ENCODE measurements around the gene PABPN1L. TPM values are rescaled to one million over a fixed set of nuclear protein-coding genes. Genes with fewer than 3 reads are reported as not detected.

PABPN1L gene
- total RNA-seq, 4 donors from 2014 or later: not detected

- intact Hi-C loops (cut with DNase I): no loop called here
- H3K27me3 ChIP-seq: peaks cover 0 to 80% (median 3%) of the 10 kb centered on the region in 4 donors
- H3K9me3 ChIP-seq: no peaks in the 10 kb centered on the region
- 84% methylated on average over 21 of the region's 27 CpGs for WGBS
- peaks cover 0 to 9% (median 0%) of the 10 kb centered on the region in 4 donors for H3K4me1 ChIP-seq
- no peak overlapping the region for H3K4me3 ChIP-seq
- TF ChIP-seq EP300 (IDR thresholded peaks at IDR 0.05) (no peak), POLR2AphosphoS5 (IDR thresholded peaks at IDR 0.05) (no peak), POLR2A (IDR thresholded peaks at IDR 0.05; ENCODE audit: low read depth) (no peak)
- TF ChIP-seq, protein P1, sequence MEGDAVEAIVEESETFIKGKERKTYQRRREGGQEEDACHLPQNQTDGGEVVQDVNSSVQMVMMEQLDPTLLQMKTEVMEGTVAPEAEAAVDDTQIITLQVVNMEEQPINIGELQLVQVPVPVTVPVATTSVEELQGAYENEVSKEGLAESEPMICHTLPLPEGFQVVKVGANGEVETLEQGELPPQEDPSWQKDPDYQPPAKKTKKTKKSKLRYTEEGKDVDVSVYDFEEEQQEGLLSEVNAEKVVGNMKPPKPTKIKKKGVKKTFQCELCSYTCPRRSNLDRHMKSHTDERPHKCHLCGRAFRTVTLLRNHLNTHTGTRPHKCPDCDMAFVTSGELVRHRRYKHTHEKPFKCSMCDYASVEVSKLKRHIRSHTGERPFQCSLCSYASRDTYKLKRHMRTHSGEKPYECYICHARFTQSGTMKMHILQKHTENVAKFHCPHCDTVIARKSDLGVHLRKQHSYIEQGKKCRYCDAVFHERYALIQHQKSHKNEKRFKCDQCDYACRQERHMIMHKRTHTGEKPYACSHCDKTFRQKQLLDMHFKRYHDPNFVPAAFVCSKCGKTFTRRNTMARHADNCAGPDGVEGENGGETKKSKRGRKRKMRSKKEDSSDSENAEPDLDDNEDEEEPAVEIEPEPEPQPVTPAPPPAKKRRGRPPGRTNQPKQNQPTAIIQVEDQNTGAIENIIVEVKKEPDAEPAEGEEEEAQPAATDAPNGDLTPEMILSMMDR (IDR thresholded peaks at IDR 0.05): no peak
- no peak overlapping the region for H3K27ac ChIP-seq (replicated peaks in 1 of 4)
- DNase-seq (ENCODE audit: extremely low spot score): no peak
- no peaks in the 10 kb centered on the region for H3K36me3 ChIP-seq
Measured at GRCh38 chr16:88868974-88869672, 2.7 kb upstream of the PABPN1L start.

GRCh38 chr16:88867581-88868246, 1.3 kb upstream of the PABPN1L start:
- H3K27me3 ChIP-seq: peaks cover 0 to 68% (median 3%) of the 10 kb centered on the region in 4 donors
- intact Hi-C loops (cut with DNase I): no loop called here
- no peak overlapping the region for H3K27ac ChIP-seq (replicated peaks in 1 of 4)
- no peak overlapping the region for H3K4me3 ChIP-seq
- H3K4me1 ChIP-seq: peaks cover 0 to 9% (median 0%) of the 10 kb centered on the region in 4 donors
- TF ChIP-seq, protein P1 (IDR thresholded peaks at IDR 0.05): no peak
- TF ChIP-seq POLR2AphosphoS5 (IDR thresholded peaks at IDR 0.05) (no peak), EP300 (IDR thresholded peaks at IDR 0.05) (no peak), POLR2A (IDR thresholded peaks at IDR 0.05; ENCODE audit: low read depth) (no peak)
- no peak for DNase-seq (ENCODE audit: extremely low spot score)
- peaks cover 0 to 10% (median 5%) of the 10 kb centered on the region in 4 donors for H3K36me3 ChIP-seq
- no peaks in the 10 kb centered on the region for H3K9me3 ChIP-seq
- 95% methylated on average over 17 of the region's 24 CpGs for WGBS

- Histone ChIP-seq H3K9me3 (no peaks in the 10 kb centered on the region), H3K36me3 (peaks cover 14 to 30% (median 24%) of the 10 kb centered on the region in 4 donors), H3K4me3 (no peak overlapping the region), H3K27ac (replicated peaks in 1 of 4) (no peak overlapping the region), H3K4me1 (no peaks in the 10 kb centered on the region), H3K27me3 (peaks cover 0 to 49% (median 0%) of the 10 kb centered on the region in 4 donors)
- TF ChIP-seq POLR2A (IDR thresholded peaks at IDR 0.05; ENCODE audit: low read depth): no peak
- no peak for TF ChIP-seq EP300 (IDR thresholded peaks at IDR 0.05)
- TF ChIP-seq, protein P1 (IDR thresholded peaks at IDR 0.05): no peak
- TF ChIP-seq POLR2AphosphoS5 (IDR thresholded peaks at IDR 0.05): no peak
- DNase-seq (ENCODE audit: extremely low spot score): no peak
- intact Hi-C loops (cut with DNase I): no loop called here
- 83% methylated on average over 8 of the region's 15 CpGs for WGBS
Measured at GRCh38 chr16:88865742-88866141, 718 bp downstream of the PABPN1L start.

DNA sequence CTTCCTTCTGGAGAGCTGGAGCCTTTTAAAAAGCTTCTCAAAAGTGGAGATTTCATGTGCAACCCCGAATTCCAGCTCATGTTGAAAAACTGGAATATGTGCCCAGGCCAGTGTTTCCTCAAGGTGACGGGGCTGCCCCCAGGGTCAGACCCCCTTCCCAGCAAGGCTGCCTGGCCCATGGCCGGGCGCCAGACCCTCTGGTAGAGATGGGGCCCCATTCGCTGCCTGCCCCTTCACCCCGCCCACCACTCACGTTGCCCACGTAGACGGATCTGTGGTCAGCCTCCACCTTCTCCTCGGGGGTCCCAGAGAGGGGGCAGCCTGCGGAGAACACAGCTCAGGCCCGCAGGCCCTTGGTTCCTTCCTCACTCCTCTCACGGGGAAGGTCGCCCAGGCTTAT, 1.1 kb downstream of the PABPN1L start:
- H3K9me3 ChIP-seq: no peaks in the 10 kb centered on the region
- intact Hi-C loops (cut with DNase I): no loop called here
- peaks cover 0 to 44% (median 0%) of the 10 kb centered on the region in 4 donors for H3K27me3 ChIP-seq
- DNase-seq (ENCODE audit: extremely low spot score): no peak
- H3K4me1 ChIP-seq: no peaks in the 10 kb centered on the region
- H3K27ac ChIP-seq (replicated peaks in 1 of 4): no peak overlapping the region
- H3K36me3 ChIP-seq: peaks cover 18 to 34% (median 29%) of the 10 kb centered on the region in 4 donors
- TF ChIP-seq POLR2AphosphoS5 (IDR thresholded peaks at IDR 0.05) (no peak), EP300 (IDR thresholded peaks at IDR 0.05) (no peak), POLR2A (IDR thresholded peaks at IDR 0.05; ENCODE audit: low read depth) (no peak)
- TF ChIP-seq, protein P1 (IDR thresholded peaks at IDR 0.05): no peak
- H3K4me3 ChIP-seq: no peak overlapping the region
- 83% methylated on average over 7 of the region's 14 CpGs for WGBS

All from esophagus muscularis mucosa (tissue), 4 donors.